Hepatocyte (in vitro differentiated cells): ENCODE measurements around the gene TPBGL.

ENCODE experiments used
- EZH2 ChIP-seq: fragments of 200-600 bp; sonication (generic); IDR thresholded peaks from 2 replicates; pipeline ENCODE4 v1.6.1; 2016; ENCODE audit warnings: antibody characterized with exemption, mild to moderate bottlenecking, borderline replicate concordance
- EZH2phosphoT487 ChIP-seq: fragments of 200-600 bp; sonication (generic); IDR thresholded peaks from one replicate; pipeline ENCODE4 v1.6.1; 2018; ENCODE audit warnings: antibody characterized with exemption, mild to moderate bottlenecking, low read depth, moderate library complexity; ENCODE audit not compliant: unreplicated experiment, severe bottlenecking
- TF ChIP-seq, protein P1 (sequence below): fragments of 200-600 bp; sonication (generic); IDR thresholded peaks from 2 replicates; pipeline ENCODE4 v1.5.1; 2016; ENCODE audit warnings: antibody characterized with exemption, mild to moderate bottlenecking; ENCODE audit not compliant: poor library complexity

DNA sequence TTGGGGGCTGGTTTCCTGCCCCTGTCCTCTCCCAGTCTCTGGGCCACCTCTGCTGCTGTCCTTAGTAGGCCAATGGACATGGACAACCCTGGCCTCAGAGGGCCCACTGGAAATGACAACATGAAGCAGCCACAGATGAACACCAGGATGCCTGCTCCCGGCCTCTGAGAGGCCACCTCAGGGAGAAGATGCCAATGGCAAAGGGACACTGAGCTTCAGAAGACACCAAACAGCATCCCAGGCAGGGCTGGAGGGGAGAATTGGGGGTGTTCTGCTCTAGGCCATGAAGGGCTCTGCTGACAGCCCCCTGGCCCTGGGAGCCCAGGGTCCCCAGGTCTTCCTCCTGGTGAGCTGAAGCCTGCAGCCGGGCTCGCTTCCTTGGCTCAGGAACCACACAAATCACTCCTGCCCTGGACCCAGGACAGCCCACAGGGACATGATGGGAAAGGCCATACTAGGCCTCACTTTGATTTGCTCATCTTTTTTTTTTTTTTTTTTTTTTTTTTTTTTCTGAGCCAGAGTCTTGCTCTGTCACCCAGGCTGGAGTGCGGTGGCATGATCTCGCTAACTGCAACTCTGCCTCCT is 45.3 kb downstream of the TPBGL start:
- TF ChIP-seq EZH2 (no peak), EZH2phosphoT487 (no peak)
- TF ChIP-seq, protein P1, sequence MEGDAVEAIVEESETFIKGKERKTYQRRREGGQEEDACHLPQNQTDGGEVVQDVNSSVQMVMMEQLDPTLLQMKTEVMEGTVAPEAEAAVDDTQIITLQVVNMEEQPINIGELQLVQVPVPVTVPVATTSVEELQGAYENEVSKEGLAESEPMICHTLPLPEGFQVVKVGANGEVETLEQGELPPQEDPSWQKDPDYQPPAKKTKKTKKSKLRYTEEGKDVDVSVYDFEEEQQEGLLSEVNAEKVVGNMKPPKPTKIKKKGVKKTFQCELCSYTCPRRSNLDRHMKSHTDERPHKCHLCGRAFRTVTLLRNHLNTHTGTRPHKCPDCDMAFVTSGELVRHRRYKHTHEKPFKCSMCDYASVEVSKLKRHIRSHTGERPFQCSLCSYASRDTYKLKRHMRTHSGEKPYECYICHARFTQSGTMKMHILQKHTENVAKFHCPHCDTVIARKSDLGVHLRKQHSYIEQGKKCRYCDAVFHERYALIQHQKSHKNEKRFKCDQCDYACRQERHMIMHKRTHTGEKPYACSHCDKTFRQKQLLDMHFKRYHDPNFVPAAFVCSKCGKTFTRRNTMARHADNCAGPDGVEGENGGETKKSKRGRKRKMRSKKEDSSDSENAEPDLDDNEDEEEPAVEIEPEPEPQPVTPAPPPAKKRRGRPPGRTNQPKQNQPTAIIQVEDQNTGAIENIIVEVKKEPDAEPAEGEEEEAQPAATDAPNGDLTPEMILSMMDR: no peak
